HepG2 (cell line): ENCODE data around the gene MOV10L1. TPM values are rescaled to one million over a fixed set of nuclear protein-coding genes. Genes with fewer than 3 reads are reported as not detected.

Experiments used
- ATF7 ChIP-seq, 2 experiments: fragments of 450-650 bp in 1 of 2; sonication (generic) in 1 of 2; formaldehyde crosslinking in 1 of 2; IDR thresholded peaks; 2 replicates each; pipeline versions ENCODE4 v1.4.0 to v1.6.1; 2016 to 2020; ENCODE audit warnings: antibody characterized with exemption in 1 of 2, mild to moderate bottlenecking in 1 of 2, missing genetic modification reagents in 1 of 2
- FOXP1 ChIP-seq, 2 experiments: fragments of 450-650 bp in 1 of 2; IDR thresholded peaks; 2 replicates each; pipeline ENCODE4 v1.6.1; 2017 to 2018; ENCODE audit warnings: antibody characterized with exemption in 1 of 2
- MED1 ChIP-seq: sonication (generic); formaldehyde crosslinking; IDR thresholded peaks from 2 replicates; pipeline ENCODE4 v1.4.0; 2020; ENCODE audit warnings: missing genetic modification reagents
- SALL1 ChIP-seq: sonication (generic); formaldehyde crosslinking; IDR thresholded peaks from 2 replicates; pipeline ENCODE4 v1.8.0; 2022; ENCODE audit warnings: mild to moderate bottlenecking, missing genetic modification reagents
- SATB2 ChIP-seq: sonication (generic); formaldehyde crosslinking; IDR thresholded peaks from 2 replicates; pipeline ENCODE4 v1.5.0; 2020; ENCODE audit warnings: missing genetic modification reagents
- TCF7 ChIP-seq: sonication (generic); IDR thresholded peaks from 2 replicates; pipeline ENCODE4 v1.6.1; 2016; ENCODE audit warnings: antibody characterized with exemption, low read depth
- TOE1 ChIP-seq: sonication (generic); formaldehyde crosslinking; IDR thresholded peaks from 2 replicates; pipeline ENCODE4 v1.4.0; 2020; ENCODE audit warnings: mild to moderate bottlenecking, missing genetic modification reagents
- ZNF547 ChIP-seq: sonication (generic); formaldehyde crosslinking; IDR thresholded peaks from 2 replicates; pipeline ENCODE4 v1.5.1; 2020; ENCODE audit warnings: mild to moderate bottlenecking, missing genetic modification reagents
- ZNF782 ChIP-seq: sonication (generic); formaldehyde crosslinking; IDR thresholded peaks from 2 replicates; pipeline ENCODE4 v1.4.0; 2020; ENCODE audit warnings: missing genetic modification reagents, mild to moderate bottlenecking, borderline replicate concordance
- polyA plus RNA-seq, 8 experiments: library from polyadenylated mRNA; depleted of rRNA in 3 of 8; stranded (reverse) in 7 of 8; unstranded in 1 of 8; fragments of >200 nt; fragmentation: Illumina TruSeq in 4 of 8; extraction: Trizol in 4 of 8; gene quantifications; 2 replicates each; pipeline versions ENCODE4 v1.2.1 to v1.2.3, GENCODE V29; 2011 to 2016; ENCODE audit warnings: low read depth in 4 of 8, missing spikeins in 1 of 8, mixed read lengths in 1 of 8; ENCODE audit not compliant: insufficient read depth in 1 of 8
- total RNA-seq, 5 experiments: library from RNA; depleted of rRNA; stranded (reverse); fragments of >200 nt; fragmentation: Illumina TruSeq; extraction: Trizol; gene quantifications; 2 replicates each; pipeline ENCODE4 v1.2.3, GENCODE V29; 2016; ENCODE audit warnings: low read depth in 1 of 5
- TF ChIP-seq, protein P1 (sequence below): sonication (generic); formaldehyde crosslinking; IDR thresholded peaks from 2 replicates; pipeline ENCODE4 v1.9.0; 2021; ENCODE audit warnings: missing genetic modification reagents, borderline replicate concordance
- TF ChIP-seq, protein P2 (sequence below): sonication (generic); formaldehyde crosslinking; IDR thresholded peaks from 2 replicates; pipeline ENCODE4 v1.5.0; 2020; ENCODE audit warnings: mild to moderate bottlenecking, missing genetic modification reagents, moderate library complexity
- TF ChIP-seq, protein P3 (sequence below): IDR thresholded peaks from 2 replicates; pipeline ENCODE4 v1.6.1; 2016; ENCODE audit warnings: low read depth, missing genetic modification reagents, missing compliant biosample characterization
- TF ChIP-seq, protein P4 (sequence below): sonication (generic); formaldehyde crosslinking; IDR thresholded peaks from 2 replicates; pipeline ENCODE4 v1.5.1; 2020; ENCODE audit warnings: mild to moderate bottlenecking, missing genetic modification reagents, borderline replicate concordance
- TF ChIP-seq, protein P5 (sequence below): sonication (generic); formaldehyde crosslinking; IDR thresholded peaks from 2 replicates; pipeline ENCODE4 v1.4.0; 2020; ENCODE audit warnings: missing genetic modification reagents
- TF ChIP-seq, protein P6 (sequence below): sonication (generic); formaldehyde crosslinking; IDR thresholded peaks from 2 replicates; pipeline ENCODE4 v1.8.0; 2022; ENCODE audit warnings: mild to moderate bottlenecking, missing genetic modification reagents, borderline replicate concordance

Gene MOV10L1
- total and polyA plus RNA-seq, 2 of the 13 experiments (the other 11 are each of a cell fraction or from before 2014, with no cell fraction given) = 0.11 to 0.12 TPM

DNA sequence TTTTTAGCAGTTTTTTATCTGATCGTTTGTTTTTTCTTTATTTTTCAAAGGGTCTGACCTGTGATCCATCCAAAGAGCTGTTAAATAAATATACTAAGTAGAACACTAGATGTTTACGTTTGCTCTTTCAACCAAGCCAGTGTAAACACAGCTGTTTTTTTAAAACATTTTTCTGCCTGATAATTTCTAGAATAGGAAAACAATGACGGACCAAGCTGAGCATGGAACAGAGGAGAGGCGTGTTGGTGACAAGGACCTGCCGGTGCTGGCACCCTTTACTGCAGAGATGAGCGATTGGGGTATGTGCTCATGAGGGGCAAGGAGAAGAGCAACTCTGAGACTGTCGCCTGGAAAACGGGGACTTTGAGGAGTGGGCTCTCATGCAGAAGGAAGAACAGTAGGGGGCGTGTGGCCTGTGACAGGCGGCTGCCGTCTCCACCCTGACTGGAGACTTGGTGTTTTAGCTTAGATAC is 52.1 kb downstream of the MOV10L1 start (continued):
- TF ChIP-seq TOE1 (CRISPR knock-in tag) = no peak
- TF ChIP-seq, protein P1, sequence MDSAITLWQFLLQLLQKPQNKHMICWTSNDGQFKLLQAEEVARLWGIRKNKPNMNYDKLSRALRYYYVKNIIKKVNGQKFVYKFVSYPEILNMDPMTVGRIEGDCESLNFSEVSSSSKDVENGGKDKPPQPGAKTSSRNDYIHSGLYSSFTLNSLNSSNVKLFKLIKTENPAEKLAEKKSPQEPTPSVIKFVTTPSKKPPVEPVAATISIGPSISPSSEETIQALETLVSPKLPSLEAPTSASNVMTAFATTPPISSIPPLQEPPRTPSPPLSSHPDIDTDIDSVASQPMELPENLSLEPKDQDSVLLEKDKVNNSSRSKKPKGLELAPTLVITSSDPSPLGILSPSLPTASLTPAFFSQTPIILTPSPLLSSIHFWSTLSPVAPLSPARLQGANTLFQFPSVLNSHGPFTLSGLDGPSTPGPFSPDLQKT = no peak
- peak; percentile 37; the same call in 1 of the 2 replicates for TF ChIP-seq SALL1
- TF ChIP-seq, protein P2, sequence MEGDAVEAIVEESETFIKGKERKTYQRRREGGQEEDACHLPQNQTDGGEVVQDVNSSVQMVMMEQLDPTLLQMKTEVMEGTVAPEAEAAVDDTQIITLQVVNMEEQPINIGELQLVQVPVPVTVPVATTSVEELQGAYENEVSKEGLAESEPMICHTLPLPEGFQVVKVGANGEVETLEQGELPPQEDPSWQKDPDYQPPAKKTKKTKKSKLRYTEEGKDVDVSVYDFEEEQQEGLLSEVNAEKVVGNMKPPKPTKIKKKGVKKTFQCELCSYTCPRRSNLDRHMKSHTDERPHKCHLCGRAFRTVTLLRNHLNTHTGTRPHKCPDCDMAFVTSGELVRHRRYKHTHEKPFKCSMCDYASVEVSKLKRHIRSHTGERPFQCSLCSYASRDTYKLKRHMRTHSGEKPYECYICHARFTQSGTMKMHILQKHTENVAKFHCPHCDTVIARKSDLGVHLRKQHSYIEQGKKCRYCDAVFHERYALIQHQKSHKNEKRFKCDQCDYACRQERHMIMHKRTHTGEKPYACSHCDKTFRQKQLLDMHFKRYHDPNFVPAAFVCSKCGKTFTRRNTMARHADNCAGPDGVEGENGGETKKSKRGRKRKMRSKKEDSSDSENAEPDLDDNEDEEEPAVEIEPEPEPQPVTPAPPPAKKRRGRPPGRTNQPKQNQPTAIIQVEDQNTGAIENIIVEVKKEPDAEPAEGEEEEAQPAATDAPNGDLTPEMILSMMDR = peak; percentile 52
- TF ChIP-seq ZNF782 (CRISPR knock-in tag) = no peak
- TF ChIP-seq, protein P3, sequence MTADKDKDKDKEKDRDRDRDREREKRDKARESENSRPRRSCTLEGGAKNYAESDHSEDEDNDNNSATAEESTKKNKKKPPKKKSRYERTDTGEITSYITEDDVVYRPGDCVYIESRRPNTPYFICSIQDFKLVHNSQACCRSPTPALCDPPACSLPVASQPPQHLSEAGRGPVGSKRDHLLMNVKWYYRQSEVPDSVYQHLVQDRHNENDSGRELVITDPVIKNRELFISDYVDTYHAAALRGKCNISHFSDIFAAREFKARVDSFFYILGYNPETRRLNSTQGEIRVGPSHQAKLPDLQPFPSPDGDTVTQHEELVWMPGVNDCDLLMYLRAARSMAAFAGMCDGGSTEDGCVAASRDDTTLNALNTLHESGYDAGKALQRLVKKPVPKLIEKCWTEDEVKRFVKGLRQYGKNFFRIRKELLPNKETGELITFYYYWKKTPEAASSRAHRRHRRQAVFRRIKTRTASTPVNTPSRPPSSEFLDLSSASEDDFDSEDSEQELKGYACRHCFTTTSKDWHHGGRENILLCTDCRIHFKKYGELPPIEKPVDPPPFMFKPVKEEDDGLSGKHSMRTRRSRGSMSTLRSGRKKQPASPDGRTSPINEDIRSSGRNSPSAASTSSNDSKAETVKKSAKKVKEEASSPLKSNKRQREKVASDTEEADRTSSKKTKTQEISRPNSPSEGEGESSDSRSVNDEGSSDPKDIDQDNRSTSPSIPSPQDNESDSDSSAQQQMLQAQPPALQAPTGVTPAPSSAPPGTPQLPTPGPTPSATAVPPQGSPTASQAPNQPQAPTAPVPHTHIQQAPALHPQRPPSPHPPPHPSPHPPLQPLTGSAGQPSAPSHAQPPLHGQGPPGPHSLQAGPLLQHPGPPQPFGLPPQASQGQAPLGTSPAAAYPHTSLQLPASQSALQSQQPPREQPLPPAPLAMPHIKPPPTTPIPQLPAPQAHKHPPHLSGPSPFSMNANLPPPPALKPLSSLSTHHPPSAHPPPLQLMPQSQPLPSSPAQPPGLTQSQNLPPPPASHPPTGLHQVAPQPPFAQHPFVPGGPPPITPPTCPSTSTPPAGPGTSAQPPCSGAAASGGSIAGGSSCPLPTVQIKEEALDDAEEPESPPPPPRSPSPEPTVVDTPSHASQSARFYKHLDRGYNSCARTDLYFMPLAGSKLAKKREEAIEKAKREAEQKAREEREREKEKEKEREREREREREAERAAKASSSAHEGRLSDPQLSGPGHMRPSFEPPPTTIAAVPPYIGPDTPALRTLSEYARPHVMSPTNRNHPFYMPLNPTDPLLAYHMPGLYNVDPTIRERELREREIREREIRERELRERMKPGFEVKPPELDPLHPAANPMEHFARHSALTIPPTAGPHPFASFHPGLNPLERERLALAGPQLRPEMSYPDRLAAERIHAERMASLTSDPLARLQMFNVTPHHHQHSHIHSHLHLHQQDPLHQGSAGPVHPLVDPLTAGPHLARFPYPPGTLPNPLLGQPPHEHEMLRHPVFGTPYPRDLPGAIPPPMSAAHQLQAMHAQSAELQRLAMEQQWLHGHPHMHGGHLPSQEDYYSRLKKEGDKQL (CRISPR knock-in tag) = 0 out of 2 replicates have a peak, but pooled peaks have one; percentile 28
- TF ChIP-seq FOXP1 (IDR thresholded peaks at IDR 0.05) = no peak
- TF ChIP-seq FOXP1 (CRISPR knock-in tag; IDR thresholded peaks at IDR 0.05) = peak; percentile 90
- no peak for TF ChIP-seq MED1 (CRISPR knock-in tag)
- TF ChIP-seq TCF7 = peak; percentile 48; the same call in 1 of the 2 replicates
- TF ChIP-seq, protein P4, sequence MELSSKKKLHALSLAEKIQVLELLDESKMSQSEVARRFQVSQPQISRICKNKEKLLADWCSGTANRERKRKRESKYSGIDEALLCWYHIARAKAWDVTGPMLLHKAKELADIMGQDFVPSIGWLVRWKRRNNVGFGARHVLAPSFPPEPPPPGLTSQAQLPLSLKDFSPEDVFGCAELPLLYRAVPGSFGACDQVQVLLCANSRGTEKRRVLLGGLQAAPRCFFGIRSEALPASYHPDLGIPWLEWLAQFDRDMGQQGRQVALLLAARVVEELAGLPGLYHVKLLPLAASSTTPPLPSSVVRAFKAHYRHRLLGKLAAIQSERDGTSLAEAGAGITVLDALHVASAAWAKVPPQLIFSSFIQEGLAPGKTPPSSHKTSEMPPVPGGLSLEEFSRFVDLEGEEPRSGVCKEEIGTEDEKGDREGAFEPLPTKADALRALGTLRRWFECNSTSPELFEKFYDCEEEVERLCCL (CRISPR knock-in tag) = no peak
- TF ChIP-seq SATB2 (CRISPR knock-in tag) = no peak
- no peak for TF ChIP-seq ZNF547
- TF ChIP-seq ATF7 (IDR thresholded peaks at IDR 0.05) = no peak
- TF ChIP-seq ATF7 (CRISPR knock-in tag; IDR thresholded peaks at IDR 0.05) = no peak
- TF ChIP-seq, protein P5, sequence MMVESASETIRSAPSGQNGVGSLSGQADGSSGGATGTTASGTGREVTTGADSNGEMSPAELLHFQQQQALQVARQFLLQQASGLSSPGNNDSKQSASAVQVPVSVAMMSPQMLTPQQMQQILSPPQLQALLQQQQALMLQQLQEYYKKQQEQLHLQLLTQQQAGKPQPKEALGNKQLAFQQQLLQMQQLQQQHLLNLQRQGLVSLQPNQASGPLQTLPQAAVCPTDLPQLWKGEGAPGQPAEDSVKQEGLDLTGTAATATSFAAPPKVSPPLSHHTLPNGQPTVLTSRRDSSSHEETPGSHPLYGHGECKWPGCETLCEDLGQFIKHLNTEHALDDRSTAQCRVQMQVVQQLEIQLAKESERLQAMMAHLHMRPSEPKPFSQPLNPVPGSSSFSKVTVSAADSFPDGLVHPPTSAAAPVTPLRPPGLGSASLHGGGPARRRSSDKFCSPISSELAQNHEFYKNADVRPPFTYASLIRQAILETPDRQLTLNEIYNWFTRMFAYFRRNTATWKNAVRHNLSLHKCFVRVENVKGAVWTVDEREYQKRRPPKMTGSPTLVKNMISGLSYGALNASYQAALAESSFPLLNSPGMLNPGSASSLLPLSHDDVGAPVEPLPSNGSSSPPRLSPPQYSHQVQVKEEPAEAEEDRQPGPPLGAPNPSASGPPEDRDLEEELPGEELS = peak; percentile 75
- TF ChIP-seq, protein P6, sequence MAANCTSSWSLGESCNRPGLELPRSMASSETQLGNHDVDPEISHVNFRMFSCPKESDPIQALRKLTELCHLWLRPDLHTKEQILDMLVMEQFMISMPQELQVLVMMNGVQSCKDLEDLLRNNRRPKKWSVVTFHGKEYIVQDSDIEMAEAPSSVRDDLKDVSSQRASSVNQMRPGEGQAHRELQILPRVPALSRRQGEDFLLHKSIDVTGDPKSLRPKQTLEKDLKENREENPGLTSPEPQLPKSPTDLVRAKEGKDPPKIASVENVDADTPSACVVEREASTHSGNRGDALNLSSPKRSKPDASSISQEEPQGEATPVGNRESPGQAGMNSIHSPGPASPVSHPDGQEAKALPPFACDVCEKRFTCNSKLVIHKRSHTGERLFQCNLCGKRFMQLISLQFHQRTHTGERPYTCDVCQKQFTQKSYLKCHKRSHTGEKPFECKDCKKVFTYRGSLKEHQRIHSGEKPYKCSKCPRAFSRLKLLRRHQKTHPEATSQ = no peak
